IMR-90 (cell line): Measurements from ENCODE around the gene CEP43. TPM values are rescaled to one million over a fixed set of nuclear protein-coding genes. Genes with fewer than 3 reads are reported as not detected.

Experiments
- ATAC-seq: fragments of 200-7000 bp; cut with Tn5 transposase; 2 replicates; pipeline ENCODE4 v1.9.1; 2020; ENCODE audit warnings: low read depth, mild to moderate bottlenecking, moderate library complexity
- BruUV-seq: library from RNA; stranded (reverse); fragments of 400-500 nt; replicated peaks from 2 replicates; lab custom pipeline; 2021; lab: Mats Ljungman, UMichigan
- CTCF ChIA-PET: fragments of 300-600 bp; formaldehyde crosslinking; extraction: SDS; loops from one replicate; lab custom pipeline; 2021; ENCODE audit warnings: antibody characterized with exemption; lab: Yijun Ruan, JAX
- POLR2A ChIA-PET: fragments of 300-600 bp; sonication (Branson Sonifier 250); formaldehyde crosslinking; loops from one replicate; lab custom pipeline; 2022; ENCODE audit warnings: antibody characterized with exemption; ENCODE audit not compliant: unreplicated experiment; lab: Charles Lee
- DNase-seq: peaks from one replicate; pipeline ENCODE4 v3.0.0; 2013
- H2AFZ ChIP-seq: replicated peaks from 2 replicates; pipeline ENCODE3; 2013; ENCODE audit warnings: low read length, mild to moderate bottlenecking; ENCODE audit not compliant: poor library complexity
- H2AK5ac ChIP-seq: 2 replicates; pipeline ENCODE4 v1.6.1; 2013; ENCODE audit warnings: low read depth, low read length, inconsistent platforms
- H2AK9ac ChIP-seq: replicated peaks from 2 replicates; pipeline ENCODE3; 2013; ENCODE audit warnings: mild to moderate bottlenecking, low read depth, low read length, moderate library complexity; ENCODE audit not compliant: poor library complexity
- H2BK120ac ChIP-seq: 2 replicates; pipeline ENCODE4 v1.6.1; 2013; ENCODE audit warnings: low read depth, low read length, inconsistent platforms
- H2BK15ac ChIP-seq: 3 replicates; pipeline ENCODE4 v1.6.1; 2013; ENCODE audit warnings: low read depth, low read length, inconsistent platforms
- H2BK20ac ChIP-seq: 2 replicates; pipeline ENCODE4 v1.6.1; 2013; ENCODE audit warnings: low read depth, mild to moderate bottlenecking, inconsistent platforms, low read length, moderate library complexity
- H2BK5ac ChIP-seq: 2 replicates; pipeline ENCODE4 v1.6.1; 2013; ENCODE audit warnings: mild to moderate bottlenecking, low read depth, low read length, inconsistent platforms; ENCODE audit not compliant: poor library complexity, severe bottlenecking
- H3K14ac ChIP-seq: replicated peaks from 2 replicates; pipeline ENCODE4 v1.6.1; 2013; ENCODE audit warnings: low read depth, low read length, inconsistent platforms
- H3K18ac ChIP-seq: 2 replicates; pipeline ENCODE4 v1.6.1; 2013; ENCODE audit warnings: low read depth, low read length, control low read depth
- H3K23ac ChIP-seq: 2 replicates; pipeline ENCODE4 v1.6.1; 2013; ENCODE audit warnings: low read depth, low read length, inconsistent platforms
- H3K27ac ChIP-seq: 2 replicates; pipeline ENCODE4 v1.5.1; 2013; ENCODE audit warnings: mild to moderate bottlenecking, control low read depth, low read length; ENCODE audit not compliant: insufficient read depth
- H3K27me3 ChIP-seq: 2 replicates; pipeline ENCODE4 v1.6.1; 2013; ENCODE audit warnings: low read length; ENCODE audit not compliant: control insufficient read depth, insufficient read depth
- H3K36me3 ChIP-seq: 2 replicates; pipeline ENCODE4 v1.6.1; 2013; ENCODE audit warnings: low read length, mixed read lengths; ENCODE audit not compliant: control insufficient read depth, insufficient read depth
- H3K4ac ChIP-seq: 2 replicates; pipeline ENCODE4 v1.6.1; 2013; ENCODE audit warnings: low read depth, low read length, inconsistent platforms
- H3K4me1 ChIP-seq: 2 replicates; pipeline ENCODE4 v1.6.1; 2013; ENCODE audit warnings: low read length, mixed read lengths; ENCODE audit not compliant: control insufficient read depth, insufficient read depth
- H3K4me2 ChIP-seq: 2 replicates; pipeline ENCODE4 v1.6.1; 2013; ENCODE audit warnings: low read depth, mild to moderate bottlenecking, control low read depth, low read length, moderate library complexity
- H3K4me3 ChIP-seq: 2 replicates; pipeline ENCODE4 v1.5.1; 2013; ENCODE audit warnings: low read depth, mild to moderate bottlenecking, control low read depth, low read length, moderate library complexity; ENCODE audit not compliant: insufficient read depth
- H3K56ac ChIP-seq: 2 replicates; pipeline ENCODE4 v1.6.1; 2013; ENCODE audit warnings: low read length, inconsistent platforms; ENCODE audit not compliant: insufficient read depth; ENCODE audit errors: extremely low read depth
- H3K79me1 ChIP-seq, 2 experiments: 2 replicates each; pipeline ENCODE4 v1.6.1; 2013; ENCODE audit warnings: low read length in 2 of 2, inconsistent platforms in 1 of 2, low read depth in 1 of 2
- H3K9ac ChIP-seq: 2 replicates; pipeline ENCODE4 v1.6.1; 2013; ENCODE audit warnings: low read depth, low read length, control low read depth
- H3K9me1 ChIP-seq: 2 replicates; pipeline ENCODE4 v1.6.1; 2013; ENCODE audit warnings: low read length, inconsistent platforms; ENCODE audit not compliant: insufficient read depth
- H3K9me3 ChIP-seq: 2 replicates; pipeline ENCODE4 v1.6.1; 2013; ENCODE audit warnings: low read length; ENCODE audit not compliant: control insufficient read depth, insufficient read depth
- H4K20me1 ChIP-seq: 2 replicates; pipeline ENCODE4 v1.6.1; 2013; ENCODE audit warnings: low read length, inconsistent platforms; ENCODE audit not compliant: insufficient read depth
- H4K5ac ChIP-seq: 2 replicates; pipeline ENCODE4 v1.6.1; 2013; ENCODE audit warnings: mild to moderate bottlenecking, low read depth, low read length, control low read depth
- H4K8ac ChIP-seq, 2 experiments: 2 replicates each; pipeline ENCODE4 v1.6.1; 2013; ENCODE audit warnings: low read depth in 2 of 2, low read length in 2 of 2, control low read depth in 1 of 2, inconsistent platforms in 1 of 2
- H4K91ac ChIP-seq: 2 replicates; pipeline ENCODE4 v1.6.1; 2013; ENCODE audit warnings: low read depth, low read length, inconsistent platforms; ENCODE audit not compliant: insufficient read depth
- BHLHE40 ChIP-seq: fragments of 150-350 bp; IDR thresholded peaks from 2 replicates; pipeline ENCODE4 v1.6.1; 2016; ENCODE audit warnings: mild to moderate bottlenecking, low read depth, low read length
- CHD1 ChIP-seq: IDR thresholded peaks from 2 replicates; pipeline ENCODE4 v1.6.1; 2012; ENCODE audit warnings: low read depth, low read length, improper control_type of control experiment
- CTCF ChIP-seq: conservative IDR thresholded peaks from 2 replicates; pipeline ENCODE4 v1.5.1; 2012; ENCODE audit warnings: mild to moderate bottlenecking, low read depth, low read length, improper control_type of control experiment
- MAFK ChIP-seq: IDR thresholded peaks from 2 replicates; pipeline ENCODE4 v1.6.1; 2012; ENCODE audit warnings: low read depth, low read length, improper control_type of control experiment
- NFE2L2 ChIP-seq: fragments of 150-350 bp; IDR thresholded peaks from 2 replicates; pipeline ENCODE4 v1.6.1; 2016; ENCODE audit warnings: low read depth, mild to moderate bottlenecking, low read length
- POLR2A ChIP-seq: IDR thresholded peaks from 2 replicates; pipeline ENCODE4 v1.6.1; 2012; ENCODE audit warnings: mild to moderate bottlenecking, low read depth, low read length
- RCOR1 ChIP-seq: IDR thresholded peaks from 2 replicates; pipeline ENCODE4 v1.6.1; 2012; ENCODE audit warnings: mild to moderate bottlenecking, low read length, improper control_type of control experiment; ENCODE audit not compliant: insufficient replicate concordance
- SMC3 ChIP-seq: fragments of 150-350 bp; IDR thresholded peaks from 2 replicates; pipeline ENCODE4 v1.6.1; 2016; ENCODE audit warnings: low read depth, mild to moderate bottlenecking, antibody characterized with exemption, low read length, moderate library complexity
- WGBS, 2 experiments: methylation state at CpG; one replicate each; pipeline versions ENCODE4 v1.1.5 to v1.1.7; 2013; ENCODE audit warnings: missing lambda C conversion rate in 2 of 2; ENCODE audit not compliant: insufficient read length in 1 of 2; ENCODE audit errors: extremely low coverage in 2 of 2; 5-methylcytosine and 5-hydroxymethylcytosine counted together
- dilution Hi-C: fragments of 300-500 bp; cut with HindIII; formaldehyde crosslinking; loops from one replicate; pipeline ENCODE4 v1.14.3; 2018; ENCODE audit warnings: low sequenced_read_pairs; ENCODE audit not compliant: unreplicated experiment
- in situ Hi-C: fragments of 300-500 bp; cut with MboI; formaldehyde crosslinking; loops from 3 replicates; pipeline ENCODE4 v1.14.3; 2019; ENCODE audit warnings: low sequenced_read_pairs, inconsistent platforms, mixed read lengths
- intact Hi-C: fragments of 100-400 bp; cut with micrococcal nuclease; formaldehyde crosslinking; loops from 2 replicates; pipeline ENCODE4 v1.10.0; 2022
- polyA plus RNA-seq, 3 experiments: library from polyadenylated mRNA; depleted of rRNA; stranded (reverse); fragments of >200 nt; gene quantifications; 2 replicates each; pipeline ENCODE4 v1.2.3, GENCODE V29; 2012; ENCODE audit warnings: low replicate concordance in 1 of 3
- total RNA-seq: library from RNA; depleted of rRNA; stranded (reverse); fragments of >200 nt; gene quantifications from 2 replicates; pipeline ENCODE4 v1.2.3, GENCODE V29; 2012

Gene CEP43
- total and polyA plus RNA-seq, 2 of the 4 experiments (the other 2 are of a cell fraction), result 8.6 to 10.7 TPM

- no peak overlapping the region for H2BK120ac ChIP-seq
- no peak overlapping the region for H3K56ac ChIP-seq
- H3K27me3 ChIP-seq, result no peaks in the 10 kb centered on the region
- no peak overlapping the region for H4K91ac ChIP-seq
- no peak for TF ChIP-seq POLR2A
- no peak for TF ChIP-seq RCOR1
- TF ChIP-seq CHD1, result no peak
- no peak for TF ChIP-seq BHLHE40
- TF ChIP-seq MAFK, result no peak
- no peak for TF ChIP-seq SMC3
- no peak for TF ChIP-seq NFE2L2
- no peak for TF ChIP-seq CTCF
- no peak overlapping the region for H2BK5ac ChIP-seq
- WGBS, 2 experiments, result no CpG with 5 or more reads among the region's 3 CpGs
- H2AK5ac ChIP-seq, result no peak overlapping the region
- no peak overlapping the region for H3K27ac ChIP-seq
- no TSS peak for BruUV-seq
- no peak overlapping the region for H2AK9ac ChIP-seq
- intact Hi-C loops, result loop anchor here (1.0 kb wide), 2 partner anchors 202 to 213 kb away; no protein-coding TSS in a partner anchor
- no peak overlapping the region for H3K23ac ChIP-seq
- DNase-seq (no peak), ATAC-seq (no peak)
- no peak overlapping the region for H3K4ac ChIP-seq
- H3K14ac ChIP-seq, result no peak overlapping the region
- dilution Hi-C loops, result no loop called here
- ChIA-PET POLR2A (no interaction called here), CTCF (interaction anchor here (1.3 to 2.5 kb wide), 2 partner anchors 202 to 214 kb away, joined by 8 to 16 read pairs; no protein-coding TSS in a partner anchor)
- H3K79me1 ChIP-seq, result peaks cover 24 to 37% of the 10 kb centered on the region in 2 experiments; a peak in 3 of 4 replicates
- H2BK20ac ChIP-seq, result no peak overlapping the region
- H3K36me3 ChIP-seq, result no peaks in the 10 kb centered on the region; the same call in 1 of the 2 replicates
- H3K9ac ChIP-seq, result no peak overlapping the region
- H4K20me1 ChIP-seq, result no peaks in the 10 kb centered on the region
- no peak overlapping the region for H4K5ac ChIP-seq
- no peaks in the 10 kb centered on the region for H3K9me3 ChIP-seq
- H3K9me1 ChIP-seq, result no peaks in the 10 kb centered on the region
- no peak overlapping the region for H3K4me3 ChIP-seq
- no peak overlapping the region for H2BK15ac ChIP-seq
- no peaks in the 10 kb centered on the region for H3K4me1 ChIP-seq
- in situ Hi-C loops, result loop anchor here (25.0 kb wide), 1 partner anchor 351 kb away; the partner anchor contains the start of gene RPS6KA2
- no peak overlapping the region for H4K8ac ChIP-seq
- H2AFZ ChIP-seq, result no peak overlapping the region
- H3K18ac ChIP-seq, result no peak overlapping the region
- H3K4me2 ChIP-seq, result no peak overlapping the region
Measured at GRCh38 chr6:166988674-166989201, 10.5 kb upstream of the CEP43 start.
